ENCODE measurements around the gene MS4A7.

GRCh38 chr11:60422609-60423008 is 44.3 kb downstream of the MS4A7 start:
- no peak for TF ChIP-seq CTCF (IDR thresholded peaks at IDR 0.05 in 4 of 5, conservative IDR thresholded peaks at IDR 0.05 in 1 of 5)
- no peak for TF ChIP-seq POLR2A (IDR thresholded peaks at IDR 0.05)

Data from gastrocnemius medialis (tissue), 4 donors.